HG02970 (cell line): ENCODE results near the gene ATP2B1.

Experiments
- ATAC-seq: cut with Tn5 transposase; IDR thresholded peaks from one replicate; pipeline ENCODE4 v1.9.1; 2021; ENCODE audit warnings: mild to moderate bottlenecking, moderate library complexity, moderate number of reproducible peaks; ENCODE audit not compliant: unreplicated experiment, low FRiP score

ATP2B1 gene

DNA sequence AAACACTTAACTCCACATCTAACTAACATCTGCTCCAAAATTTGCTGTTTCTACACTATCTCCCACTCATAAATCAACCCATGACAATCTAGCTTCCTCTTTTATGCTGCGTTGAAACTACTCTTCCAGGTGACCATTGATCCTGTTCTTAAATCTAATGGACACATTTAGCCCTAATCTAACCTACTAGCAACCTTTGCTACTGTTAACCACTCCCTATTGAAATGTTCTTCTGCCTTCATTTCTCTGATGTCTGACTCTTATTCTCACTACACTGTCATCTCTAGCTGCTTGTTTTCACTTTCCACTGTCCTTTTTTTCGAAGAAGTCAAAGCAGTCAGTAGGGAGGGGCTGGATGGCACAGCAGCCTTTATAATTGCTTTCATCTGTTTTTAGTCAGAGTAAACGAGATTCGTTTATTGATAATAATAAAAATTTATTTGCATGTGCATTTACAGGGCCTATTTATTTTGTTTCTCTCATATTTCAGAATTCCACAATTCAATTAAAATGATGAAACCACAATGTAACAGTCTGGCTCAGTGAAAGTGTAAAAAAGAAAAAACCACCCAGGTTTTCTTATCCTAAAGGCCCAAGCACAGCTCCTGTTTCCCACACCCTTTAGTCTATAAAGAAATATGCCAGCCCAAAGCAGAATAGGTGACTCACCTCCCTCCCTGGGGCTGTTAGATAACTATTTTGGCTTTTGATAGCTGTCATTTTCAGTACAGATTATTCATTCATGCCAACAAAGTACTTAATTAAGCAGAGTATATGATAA is 44.9 kb downstream of the ATP2B1 start:
- ATAC-seq = peak; percentile 65

- no peak for ATAC-seq
Observed at GRCh38 chr12:89662623-89663022, 46.0 kb downstream of the ATP2B1 start.

DNA sequence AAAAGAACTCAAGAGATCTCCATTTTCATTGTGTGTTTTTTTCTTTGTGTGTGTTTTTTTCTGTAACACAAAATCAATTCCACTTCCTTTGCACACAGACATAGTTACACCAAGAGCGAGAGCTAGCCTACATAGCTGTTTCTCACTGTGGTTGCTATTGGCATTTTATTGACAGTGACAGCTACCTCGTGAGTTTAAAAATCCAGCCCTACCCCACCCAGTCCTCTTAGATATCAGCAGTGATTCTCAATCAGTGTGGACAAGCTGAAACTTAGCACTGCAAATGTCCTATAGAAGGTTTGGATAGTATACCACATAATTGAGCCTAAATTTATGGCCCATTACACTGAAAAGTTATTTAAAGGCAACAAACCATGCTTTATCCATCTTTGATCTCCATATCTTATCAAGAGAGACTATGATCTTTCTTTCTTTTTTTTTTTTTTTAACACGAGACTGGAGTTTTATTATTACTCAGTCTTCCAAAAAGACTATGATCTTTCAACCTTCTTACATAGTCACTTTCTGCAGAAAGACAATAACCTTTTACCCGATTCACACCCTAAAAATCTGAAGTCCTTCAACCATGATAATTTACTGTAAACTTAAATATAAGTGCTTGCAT is 46.8 kb downstream of the ATP2B1 start:
- ATAC-seq = no peak

GRCh38 chr12:89657739-89658138 is 50.9 kb downstream of the ATP2B1 start:
- no peak for ATAC-seq

DNA sequence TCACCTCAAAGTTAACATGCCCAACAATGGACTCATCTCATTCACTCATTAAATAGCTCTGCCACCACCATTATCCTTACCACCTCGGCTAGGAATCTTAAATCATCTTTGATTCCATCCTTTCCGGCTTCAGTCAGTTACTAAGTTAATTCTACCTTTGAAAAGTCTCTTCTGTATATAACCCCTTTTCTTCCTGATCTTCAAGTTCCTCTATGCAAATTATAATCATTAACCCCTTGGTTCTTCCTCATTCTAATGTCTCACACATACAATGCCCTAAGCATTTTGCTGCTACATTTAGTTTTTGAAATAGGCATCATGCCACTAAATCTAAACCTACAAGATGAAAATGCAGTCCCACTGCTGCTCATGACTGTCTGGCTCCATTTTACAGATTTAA is 51.6 kb downstream of the ATP2B1 start:
- ATAC-seq = no peak

DNA sequence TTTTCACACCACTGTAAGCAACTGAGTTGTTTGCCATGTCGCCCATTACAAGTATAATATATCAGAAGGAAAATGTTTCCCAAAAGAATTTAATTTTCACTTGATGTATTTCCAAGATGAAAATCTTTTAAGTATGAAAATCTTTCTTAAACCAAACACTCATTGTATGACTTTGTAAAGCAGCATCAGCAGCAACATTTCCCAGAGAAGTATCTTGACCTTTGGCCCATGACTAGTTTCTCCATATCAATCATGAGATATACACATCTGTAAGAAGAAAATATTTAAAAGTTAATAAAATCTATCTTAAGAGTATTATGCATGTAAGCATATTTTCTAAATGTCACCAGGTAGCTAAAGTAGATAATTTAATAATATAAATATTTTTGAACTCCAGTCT is 52.8 kb downstream of the ATP2B1 start:
- no peak for ATAC-seq

- no peak for ATAC-seq
Observed at GRCh38 chr12:89651192-89651591, 57.4 kb downstream of the ATP2B1 start.

DNA sequence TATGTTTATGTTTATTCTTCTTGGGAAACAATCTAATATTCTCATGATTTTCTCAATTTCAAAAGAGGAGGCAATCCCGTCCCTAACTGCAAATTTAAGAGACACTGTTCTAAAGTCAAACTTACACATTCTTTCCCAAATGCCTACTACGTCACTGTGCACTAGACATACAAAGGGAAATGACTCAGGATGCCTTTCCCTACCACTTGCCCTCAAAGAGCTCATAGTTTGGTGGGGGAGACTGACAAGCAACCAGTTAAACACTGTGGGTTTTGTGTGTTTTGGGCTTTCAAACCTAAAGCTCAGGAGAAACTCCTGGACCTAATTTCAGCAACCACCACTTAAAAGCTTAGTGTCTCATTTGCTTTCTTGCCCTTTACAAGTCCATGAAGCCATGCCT is 58.4 kb downstream of the ATP2B1 start:
- ATAC-seq = no peak

GRCh38 chr12:89649820-89650219 is 58.8 kb downstream of the ATP2B1 start:
- no peak for ATAC-seq

- no peak for ATAC-seq
Observed at GRCh38 chr12:89649139-89649538, 59.5 kb downstream of the ATP2B1 start.

DNA sequence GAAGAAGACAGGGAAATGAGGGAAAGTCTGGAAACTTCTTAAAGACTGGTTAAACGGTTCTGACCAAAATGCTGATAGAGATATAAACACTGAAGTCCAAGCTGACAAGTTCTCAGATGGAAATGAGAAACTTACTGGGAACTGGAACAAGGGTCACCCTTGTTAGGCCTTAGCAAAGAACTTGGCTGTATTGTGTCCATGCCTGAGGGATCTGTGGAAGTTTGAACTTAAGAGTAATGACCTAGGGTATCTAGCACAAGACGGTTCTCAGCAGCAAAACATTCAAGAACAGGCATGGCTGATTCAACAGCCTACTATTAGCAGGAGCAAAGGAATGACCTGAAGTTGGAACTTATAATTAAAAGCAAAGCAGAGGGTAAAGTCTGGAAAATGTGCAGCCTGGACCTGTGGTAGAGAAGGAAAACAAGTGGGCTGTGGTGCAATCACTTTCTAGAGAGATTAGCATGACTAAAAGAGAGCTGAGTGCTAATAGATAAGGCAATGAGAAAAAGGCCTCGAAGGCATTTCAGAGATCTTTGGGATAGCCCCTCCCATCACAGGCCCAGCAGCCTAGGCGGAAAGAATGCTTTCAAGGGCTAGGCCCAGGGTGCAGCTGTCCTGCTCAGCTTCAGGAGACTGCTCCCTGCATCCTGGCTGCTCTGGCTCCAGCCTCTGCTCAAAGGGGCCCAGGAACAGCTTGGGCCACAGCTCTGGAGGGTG is 60.3 kb downstream of the ATP2B1 start:
- ATAC-seq = no peak

- no peak for ATAC-seq
Observed at GRCh38 chr12:89645434-89645833, 63.2 kb downstream of the ATP2B1 start.

DNA sequence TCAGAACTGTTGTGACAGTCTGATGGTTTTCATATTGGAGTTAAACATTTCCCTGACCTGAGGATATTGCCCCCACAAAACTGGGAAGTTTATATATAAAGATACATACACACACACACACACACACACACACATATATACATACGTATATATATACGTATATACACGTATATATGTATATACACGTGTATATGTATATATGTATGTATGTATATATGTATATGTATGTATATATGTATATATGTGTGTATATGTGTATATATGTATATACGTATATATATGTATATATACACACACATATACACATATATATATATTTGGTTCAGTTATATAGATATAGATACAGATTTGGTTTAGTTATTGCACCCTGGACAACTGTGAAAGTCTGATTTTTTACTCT is 65.7 kb downstream of the ATP2B1 start:
- ATAC-seq = no peak

DNA sequence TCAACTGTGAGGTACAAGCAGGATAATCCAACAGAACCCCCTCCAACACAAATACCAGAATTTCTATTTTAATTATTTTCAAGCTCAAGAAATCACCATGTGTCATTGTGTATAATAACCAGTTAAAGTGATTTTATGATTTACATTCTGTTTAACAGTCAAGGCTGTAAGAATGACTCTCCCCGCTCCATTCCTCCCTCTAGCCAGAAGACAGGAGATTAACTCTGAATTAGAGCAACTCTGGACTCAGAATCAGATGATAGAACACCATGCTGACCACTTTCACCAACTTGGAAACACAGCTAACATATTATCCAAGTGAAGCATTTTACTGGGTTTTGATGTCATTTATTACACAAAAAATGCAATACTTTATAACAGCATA is 71.9 kb downstream of the ATP2B1 start:
- no peak for ATAC-seq

- no peak for ATAC-seq
Observed at GRCh38 chr12:89636052-89636775, 72.4 kb downstream of the ATP2B1 start.

- ATAC-seq = no peak
Observed at GRCh38 chr12:89634508-89634907, 74.1 kb downstream of the ATP2B1 start.

DNA sequence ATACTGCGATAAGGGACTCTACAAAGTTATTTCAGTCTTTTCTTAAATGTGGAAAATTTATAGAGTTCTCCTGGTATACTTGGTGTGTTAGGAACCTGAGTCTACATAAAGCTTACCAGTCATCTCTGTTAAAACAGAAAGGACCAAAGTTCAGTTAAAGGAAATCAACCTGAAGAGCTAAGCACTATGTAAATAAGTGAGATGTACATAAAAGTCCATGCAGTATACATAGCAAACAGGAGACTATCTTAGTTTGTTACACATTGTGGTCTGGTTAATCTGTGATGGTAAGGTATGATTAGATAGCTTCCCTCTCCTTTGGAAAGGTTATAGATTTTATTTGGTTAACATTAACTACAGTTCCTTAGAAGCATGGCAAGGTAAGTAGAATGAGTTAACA is 75.9 kb downstream of the ATP2B1 start:
- ATAC-seq = no peak

DNA sequence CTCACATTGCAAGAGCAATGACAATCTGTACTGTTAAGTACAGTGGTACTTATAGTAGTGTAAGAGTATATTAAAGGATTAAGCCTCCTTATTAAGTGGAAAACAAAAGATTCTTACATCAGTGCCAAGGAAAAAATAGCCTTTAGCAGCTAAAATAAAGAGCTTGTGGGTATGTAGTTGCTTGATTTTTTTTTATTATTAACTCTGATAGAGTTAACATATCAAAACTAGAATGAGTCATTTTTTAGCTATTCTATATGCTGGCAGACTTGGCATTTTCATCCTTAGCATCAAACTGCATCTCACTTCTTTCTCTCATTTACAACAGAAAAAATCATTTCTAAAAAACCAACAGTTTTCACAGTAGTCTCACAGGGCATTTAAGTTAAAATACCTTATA is 86.5 kb downstream of the ATP2B1 start:
- no peak for ATAC-seq

DNA sequence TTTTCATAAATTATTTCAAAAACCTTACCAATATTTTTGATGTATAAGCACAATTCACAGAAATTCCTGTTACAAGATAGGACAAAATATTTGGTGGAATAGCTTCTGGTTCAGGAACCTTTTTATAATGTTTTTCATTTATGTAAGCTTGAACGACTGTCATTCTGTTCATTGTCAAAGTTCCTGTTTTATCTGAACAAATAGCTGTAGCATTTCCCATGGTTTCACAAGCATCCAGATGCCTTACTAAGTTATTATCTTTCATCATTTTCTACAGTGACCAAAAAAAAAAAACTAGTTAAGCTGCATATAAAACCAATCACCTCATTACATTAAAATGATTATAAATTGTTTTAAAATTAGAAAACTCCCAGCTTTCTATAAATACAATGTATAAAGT is 87.1 kb downstream of the ATP2B1 start:
- no peak for ATAC-seq

GRCh38 chr12:89619764-89620163 is 88.9 kb downstream of the ATP2B1 start:
- no peak for ATAC-seq
